ENCODE measurements around the gene EFTUD2. TPM values are rescaled to one million over a fixed set of nuclear protein-coding genes. Genes with fewer than 3 reads are reported as not detected.

Gene EFTUD2
- total and polyA plus RNA-seq, 4 donors, result 19.8 to 84.3 (median 33.3) TPM

DNA sequence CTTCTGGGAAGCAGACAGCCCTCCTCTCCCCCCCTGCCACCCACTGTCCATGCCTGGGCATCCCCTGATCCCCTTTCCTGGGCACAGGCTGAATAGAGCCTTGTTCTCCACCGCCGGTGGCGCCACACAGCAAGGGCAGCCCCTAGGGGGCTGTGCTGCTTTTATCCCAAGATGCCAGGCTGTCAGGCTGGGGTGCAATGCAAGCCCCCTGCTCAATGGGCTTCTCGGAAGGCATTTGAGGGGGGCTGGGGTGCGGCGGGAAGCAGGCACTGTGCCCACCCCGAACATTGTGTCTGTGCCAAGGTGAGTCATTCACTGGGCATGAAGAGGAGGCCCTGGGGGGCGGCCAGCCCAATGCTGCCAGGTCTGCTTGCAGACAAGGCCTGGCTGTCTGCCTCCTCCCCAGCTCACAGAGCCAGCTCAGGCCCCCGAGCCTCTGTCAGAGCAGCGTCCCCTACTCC is 17.6 kb upstream of the EFTUD2 start:
- no peaks in the 10 kb centered on the region for H3K36me3 ChIP-seq (ENCODE audit: control insufficient read depth in 4 of 4, insufficient read depth in 3 of 4, low read depth in 1 of 4, low read length in 3 of 4)
- no peak overlapping the region for H3K9ac ChIP-seq (ENCODE audit: low read depth in 1 of 2, low read length in 2 of 2)
- no peak for TF ChIP-seq NR2F2 (IDR thresholded peaks at IDR 0.05)
- TF ChIP-seq, protein P1, sequence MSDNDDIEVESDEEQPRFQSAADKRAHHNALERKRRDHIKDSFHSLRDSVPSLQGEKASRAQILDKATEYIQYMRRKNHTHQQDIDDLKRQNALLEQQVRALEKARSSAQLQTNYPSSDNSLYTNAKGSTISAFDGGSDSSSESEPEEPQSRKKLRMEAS (IDR thresholded peaks at IDR 0.05), result no peak
- no peak for TF ChIP-seq FOXA1 (IDR thresholded peaks at IDR 0.05)
- TF ChIP-seq GABPA (IDR thresholded peaks at IDR 0.05 in 1 of 2, conservative IDR thresholded peaks at IDR 0.05 in 1 of 2), result no peak
- TF ChIP-seq FOXA2 (IDR thresholded peaks at IDR 0.05), result no peak
- TF ChIP-seq EGR1 (IDR thresholded peaks at IDR 0.05; ENCODE audit: low read depth in 2 of 2), result no peak
- no peak for TF ChIP-seq RXRA (IDR thresholded peaks at IDR 0.05)
- TF ChIP-seq, protein P2, sequence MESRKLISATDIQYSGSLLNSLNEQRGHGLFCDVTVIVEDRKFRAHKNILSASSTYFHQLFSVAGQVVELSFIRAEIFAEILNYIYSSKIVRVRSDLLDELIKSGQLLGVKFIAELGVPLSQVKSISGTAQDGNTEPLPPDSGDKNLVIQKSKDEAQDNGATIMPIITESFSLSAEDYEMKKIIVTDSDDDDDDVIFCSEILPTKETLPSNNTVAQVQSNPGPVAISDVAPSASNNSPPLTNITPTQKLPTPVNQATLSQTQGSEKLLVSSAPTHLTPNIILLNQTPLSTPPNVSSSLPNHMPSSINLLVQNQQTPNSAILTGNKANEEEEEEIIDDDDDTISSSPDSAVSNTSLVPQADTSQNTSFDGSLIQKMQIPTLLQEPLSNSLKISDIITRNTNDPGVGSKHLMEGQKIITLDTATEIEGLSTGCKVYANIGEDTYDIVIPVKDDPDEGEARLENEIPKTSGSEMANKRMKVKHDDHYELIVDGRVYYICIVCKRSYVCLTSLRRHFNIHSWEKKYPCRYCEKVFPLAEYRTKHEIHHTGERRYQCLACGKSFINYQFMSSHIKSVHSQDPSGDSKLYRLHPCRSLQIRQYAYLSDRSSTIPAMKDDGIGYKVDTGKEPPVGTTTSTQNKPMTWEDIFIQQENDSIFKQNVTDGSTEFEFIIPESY (IDR thresholded peaks at IDR 0.05), result no peak
- TF ChIP-seq, protein P3, sequence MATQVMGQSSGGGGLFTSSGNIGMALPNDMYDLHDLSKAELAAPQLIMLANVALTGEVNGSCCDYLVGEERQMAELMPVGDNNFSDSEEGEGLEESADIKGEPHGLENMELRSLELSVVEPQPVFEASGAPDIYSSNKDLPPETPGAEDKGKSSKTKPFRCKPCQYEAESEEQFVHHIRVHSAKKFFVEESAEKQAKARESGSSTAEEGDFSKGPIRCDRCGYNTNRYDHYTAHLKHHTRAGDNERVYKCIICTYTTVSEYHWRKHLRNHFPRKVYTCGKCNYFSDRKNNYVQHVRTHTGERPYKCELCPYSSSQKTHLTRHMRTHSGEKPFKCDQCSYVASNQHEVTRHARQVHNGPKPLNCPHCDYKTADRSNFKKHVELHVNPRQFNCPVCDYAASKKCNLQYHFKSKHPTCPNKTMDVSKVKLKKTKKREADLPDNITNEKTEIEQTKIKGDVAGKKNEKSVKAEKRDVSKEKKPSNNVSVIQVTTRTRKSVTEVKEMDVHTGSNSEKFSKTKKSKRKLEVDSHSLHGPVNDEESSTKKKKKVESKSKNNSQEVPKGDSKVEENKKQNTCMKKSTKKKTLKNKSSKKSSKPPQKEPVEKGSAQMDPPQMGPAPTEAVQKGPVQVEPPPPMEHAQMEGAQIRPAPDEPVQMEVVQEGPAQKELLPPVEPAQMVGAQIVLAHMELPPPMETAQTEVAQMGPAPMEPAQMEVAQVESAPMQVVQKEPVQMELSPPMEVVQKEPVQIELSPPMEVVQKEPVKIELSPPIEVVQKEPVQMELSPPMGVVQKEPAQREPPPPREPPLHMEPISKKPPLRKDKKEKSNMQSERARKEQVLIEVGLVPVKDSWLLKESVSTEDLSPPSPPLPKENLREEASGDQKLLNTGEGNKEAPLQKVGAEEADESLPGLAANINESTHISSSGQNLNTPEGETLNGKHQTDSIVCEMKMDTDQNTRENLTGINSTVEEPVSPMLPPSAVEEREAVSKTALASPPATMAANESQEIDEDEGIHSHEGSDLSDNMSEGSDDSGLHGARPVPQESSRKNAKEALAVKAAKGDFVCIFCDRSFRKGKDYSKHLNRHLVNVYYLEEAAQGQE (IDR thresholded peaks at IDR 0.05), result no peak
- TF ChIP-seq RAD21 (IDR thresholded peaks at IDR 0.05), result no peak
- no peak for TF ChIP-seq SP1 (IDR thresholded peaks at IDR 0.05)
- TF ChIP-seq TAF1 (conservative IDR thresholded peaks at IDR 0.05), result no peak
- TF ChIP-seq YY1 (IDR thresholded peaks at IDR 0.05), result no peak
- TF ChIP-seq JUND (IDR thresholded peaks at IDR 0.05), result no peak
- TF ChIP-seq HNF4G (IDR thresholded peaks at IDR 0.05), result no peak
- TF ChIP-seq, protein P4, sequence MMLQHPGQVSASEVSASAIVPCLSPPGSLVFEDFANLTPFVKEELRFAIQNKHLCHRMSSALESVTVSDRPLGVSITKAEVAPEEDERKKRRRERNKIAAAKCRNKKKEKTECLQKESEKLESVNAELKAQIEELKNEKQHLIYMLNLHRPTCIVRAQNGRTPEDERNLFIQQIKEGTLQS (IDR thresholded peaks at IDR 0.05), result no peak
- TF ChIP-seq, protein P5, sequence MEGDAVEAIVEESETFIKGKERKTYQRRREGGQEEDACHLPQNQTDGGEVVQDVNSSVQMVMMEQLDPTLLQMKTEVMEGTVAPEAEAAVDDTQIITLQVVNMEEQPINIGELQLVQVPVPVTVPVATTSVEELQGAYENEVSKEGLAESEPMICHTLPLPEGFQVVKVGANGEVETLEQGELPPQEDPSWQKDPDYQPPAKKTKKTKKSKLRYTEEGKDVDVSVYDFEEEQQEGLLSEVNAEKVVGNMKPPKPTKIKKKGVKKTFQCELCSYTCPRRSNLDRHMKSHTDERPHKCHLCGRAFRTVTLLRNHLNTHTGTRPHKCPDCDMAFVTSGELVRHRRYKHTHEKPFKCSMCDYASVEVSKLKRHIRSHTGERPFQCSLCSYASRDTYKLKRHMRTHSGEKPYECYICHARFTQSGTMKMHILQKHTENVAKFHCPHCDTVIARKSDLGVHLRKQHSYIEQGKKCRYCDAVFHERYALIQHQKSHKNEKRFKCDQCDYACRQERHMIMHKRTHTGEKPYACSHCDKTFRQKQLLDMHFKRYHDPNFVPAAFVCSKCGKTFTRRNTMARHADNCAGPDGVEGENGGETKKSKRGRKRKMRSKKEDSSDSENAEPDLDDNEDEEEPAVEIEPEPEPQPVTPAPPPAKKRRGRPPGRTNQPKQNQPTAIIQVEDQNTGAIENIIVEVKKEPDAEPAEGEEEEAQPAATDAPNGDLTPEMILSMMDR (IDR thresholded peaks at IDR 0.05; ENCODE audit: low read depth, low read length, missing input control), result no peak
- no peak for TF ChIP-seq HNF4A (conservative IDR thresholded peaks at IDR 0.05)
- H3K27ac ChIP-seq (ENCODE audit: low read depth in 1 of 2, low read length in 2 of 2), result no peak overlapping the region
- WGBS, result 82% methylated on average over 10 of the region's 10 CpGs
- no peak for DNase-seq (ENCODE audit: low spot score)
- no peaks in the 10 kb centered on the region for H3K9me3 ChIP-seq (ENCODE audit: control insufficient read depth in 4 of 4, low read length in 3 of 4)
- no peaks in the 10 kb centered on the region for H3K27me3 ChIP-seq (ENCODE audit: control insufficient read depth in 4 of 4, insufficient read depth in 4 of 4, low read length in 3 of 4)
- peaks cover 0 to 8% (median 2%) of the 10 kb centered on the region in 4 donors for H3K4me1 ChIP-seq (ENCODE audit: control insufficient read depth in 4 of 4, insufficient read depth in 4 of 4, low read length in 3 of 4)
- no peak overlapping the region for H3K4me3 ChIP-seq (ENCODE audit: low read depth in 1 of 3, low read length in 3 of 3)

Measured in liver (tissue), 9 donors.